ENCODE data around the gene PHYHD1. TPM values are rescaled to one million over a fixed set of nuclear protein-coding genes. Genes with fewer than 3 reads are reported as not detected.

The PHYHD1 gene
- total RNA-seq, 1 experiment from 2014 or later = 18.0 TPM

GRCh38 chr9:128913995-128914772 is 6.6 kb upstream of the PHYHD1 start:
- H3K9me3 ChIP-seq (ENCODE audit: control insufficient read depth, low read depth, low read length) = no peaks in the 10 kb centered on the region
- Mint-ChIP-seq H3K36me3 (ENCODE audit: insufficient read depth in 1 of 3, low read depth in 3 of 3) (peaks cover 36 to 75% (median 53%) of the 10 kb centered on the region in 3 experiments), H3K4me1 (peaks cover 32 to 33% of the 10 kb centered on the region in 2 experiments), H3K4me3 (no peak overlapping the region), H3K27ac (peak overlapping the region in 2 of 3 experiments; percentile 67 to 94; a peak in 1 of 7 replicates), H3K9me3 (no peaks in the 10 kb centered on the region), H3K27me3 (ENCODE audit: low read depth) (no peaks in the 10 kb centered on the region)
- H3K27me3 ChIP-seq (ENCODE audit: insufficient read depth, low read length) = no peaks in the 10 kb centered on the region
- no peak overlapping the region for H3K9ac ChIP-seq (ENCODE audit: extremely low read depth, insufficient read length, low read length)
- no CpG with 5 or more reads among the region's 23 CpGs for WGBS (ENCODE audit: extremely low coverage, insufficient read length, low lambda C conversion rate)
- H2BK120ac ChIP-seq (ENCODE audit: low read depth, low read length, poor library complexity, severe bottlenecking) = no peak overlapping the region
- no peak overlapping the region for H2BK15ac ChIP-seq (ENCODE audit: low read depth, low read length)
- peaks cover 5% of the 10 kb centered on the region; the same call in 1 of the 2 replicates for H3K4me1 ChIP-seq (ENCODE audit: insufficient read depth, low read length)
- H4K20me1 ChIP-seq (ENCODE audit: control insufficient read depth, insufficient read depth, insufficient read length) = peaks cover 3% of the 10 kb centered on the region
- H2BK20ac ChIP-seq (ENCODE audit: low read depth, low read length, poor library complexity, severe bottlenecking) = no peak overlapping the region
- H3K4me2 ChIP-seq (ENCODE audit: insufficient read depth, insufficient read length, low read length) = no peak overlapping the region
- no peak overlapping the region for H3K56ac ChIP-seq (ENCODE audit: insufficient read length, low read depth, low read length)
- H3K79me1 ChIP-seq (ENCODE audit: insufficient read depth, low read depth, low read length, poor library complexity, severe bottlenecking) = peaks cover 7% of the 10 kb centered on the region
- H3K79me2 ChIP-seq (ENCODE audit: insufficient read depth, low read length) = peaks cover 2% of the 10 kb centered on the region; the same call in 1 of the 2 replicates
- H3K4ac ChIP-seq (ENCODE audit: low read depth, low read length) = no peak overlapping the region
- H2AFZ ChIP-seq (ENCODE audit: low read length) = no peak overlapping the region
- no peak overlapping the region for H3K14ac ChIP-seq (ENCODE audit: insufficient read depth, low read length)
- H3K23ac ChIP-seq (ENCODE audit: insufficient read length, low read depth, low read length) = no peak overlapping the region
- H4K5ac ChIP-seq (ENCODE audit: insufficient read length, low read depth, low read length) = no peak overlapping the region
- H2BK5ac ChIP-seq (ENCODE audit: insufficient read length, low read length) = no peak overlapping the region
- DNase-seq = no peak
- no peak overlapping the region for H2BK12ac ChIP-seq (ENCODE audit: insufficient read length, low read depth, low read length)
- no peak overlapping the region for H4K8ac ChIP-seq (replicated peaks; ENCODE audit: insufficient read length, low read depth, low read length)
- no peak overlapping the region for H3K18ac ChIP-seq (ENCODE audit: insufficient read length, low read depth, low read length)
- no peak overlapping the region for H4K91ac ChIP-seq (ENCODE audit: insufficient read length, low read depth, low read length)
- no peak overlapping the region for H2AK5ac ChIP-seq (ENCODE audit: insufficient read length, low read length)
- no peaks in the 10 kb centered on the region for H3K23me2 ChIP-seq (ENCODE audit: insufficient read length, low read depth, low read length, poor library complexity, severe bottlenecking)
- no peak for TF ChIP-seq CTCF (conservative IDR thresholded peaks at IDR 0.05)
- H3T11ph ChIP-seq (ENCODE audit: low read length) = no peak overlapping the region
- no peak overlapping the region for H3K27ac ChIP-seq (ENCODE audit: insufficient read length, low read depth, low read length)
